Body of pancreas (tissue), 4 donors: ENCODE data around the gene SERBP1. TPM values are rescaled to one million over a fixed set of nuclear protein-coding genes. Genes with fewer than 3 reads are reported as not detected.

ENCODE experiments used
- ATAC-seq: fragments of 150-250 bp; one replicate; pipeline ENCODE4 v1.9.1; 2016
- DNase-seq, 4 donors: peaks; one replicate each; pipeline ENCODE4 v3.0.0-alpha.2; 2019
- H3K27ac ChIP-seq, 4 donors: fragments of 200-600 bp; sonication (generic); 1 replicate in 3 of 4; 2 replicates in 1 of 4; pipeline versions ENCODE4 v1.5.1 to v1.6.1; 2016 to 2019; ENCODE audit warnings: mild to moderate bottlenecking in 1 of 4, mixed read lengths in 1 of 4, moderate library complexity in 1 of 4
- H3K27me3 ChIP-seq, 2 donors: fragments of 200-600 bp; sonication (generic); one replicate each; pipeline ENCODE4 v1.6.0; 2016; ENCODE audit warnings: mild to moderate bottlenecking in 1 of 2
- H3K36me3 ChIP-seq, 2 donors: fragments of 200-600 bp; sonication (generic); replicated peaks in 1 of 2; 2 replicates each; pipeline ENCODE4 v1.5.1; 2016; ENCODE audit warnings: low read depth in 2 of 2; ENCODE audit not compliant: insufficient read depth in 1 of 2
- H3K4me1 ChIP-seq: fragments of 200-600 bp; sonication (generic); one replicate; pipeline ENCODE4 v1.6.0; 2016
- H3K4me3 ChIP-seq, 2 donors: fragments of 200-600 bp; sonication (generic); 1 replicate in 1 of 2; 2 replicates in 1 of 2; pipeline ENCODE4 v1.5.1; 2016 to 2019
- H3K9me3 ChIP-seq, 3 donors: fragments of 200-600 bp; sonication (generic); 1 replicate in 2 of 3; 2 replicates in 1 of 3; pipeline ENCODE4 v1.5.1; 2016
- CTCF ChIP-seq, 7 experiments: fragments of 450-650 bp in 4 of 7; fragments of 200-600 bp in 3 of 7; sonication (generic) in 3 of 7; IDR thresholded peaks; one replicate each; pipeline ENCODE4 v1.5.1; 2016 to 2019; ENCODE audit warnings: antibody characterized with exemption in 7 of 7
- POLR2A ChIP-seq, 3 donors: fragments of 450-650 bp; IDR thresholded peaks; one replicate each; pipeline ENCODE4 v1.6.1; 2016; ENCODE audit warnings: antibody characterized with exemption in 3 of 3, mild to moderate bottlenecking in 2 of 3
- WGBS, 2 donors: methylation state at CpG; one replicate each; pipeline ENCODE4 v1.1.5; 2017; 5-methylcytosine and 5-hydroxymethylcytosine counted together
- intact Hi-C: fragments of 100-400 bp; cut with DNase I; formaldehyde crosslinking; loops from one replicate; pipeline ENCODE4 v1.15.1; 2023
- total RNA-seq, 2 donors: library from RNA; depleted of rRNA; stranded (reverse); fragments of >200 nt; gene quantifications; one replicate each; pipeline ENCODE4 v1.1.0, GENCODE V29; 2016

The SERBP1 gene
- total RNA-seq, 2 donors from 2014 or later, result 77.5 to 123 TPM

GRCh38 chr1:67393737-67394136 is 36.5 kb downstream of the SERBP1 start:
- Histone ChIP-seq H3K4me1 (peaks cover 13% of the 10 kb centered on the region), H3K27ac (peak overlapping the region in 2 of 4 donors; percentile 17 to 61), H3K4me3 (no peak overlapping the region), H3K27me3 (no peaks in the 10 kb centered on the region), H3K9me3 (no peaks in the 10 kb centered on the region), H3K36me3 (no peaks in the 10 kb centered on the region)
- intact Hi-C loops, result no loop called here
- TF ChIP-seq CTCF (IDR thresholded peaks at IDR 0.05) (no peak), POLR2A (IDR thresholded peaks at IDR 0.05) (no peak)
- WGBS, 2 donors, result 81 to 86% methylated on average over 3 of the region's 3 CpGs
- no peak for ATAC-seq
- DNase-seq, result no peak

- 25 to 41% methylated on average over 9 to 12 of the region's 12 CpGs for WGBS, 2 donors
- Histone ChIP-seq H3K27me3 (no peaks in the 10 kb centered on the region), H3K36me3 (no peaks in the 10 kb centered on the region), H3K9me3 (no peaks in the 10 kb centered on the region), H3K27ac (peak overlapping the region in 3 of 4 donors; percentile 30 to 61 (median 58)), H3K4me1 (peaks cover 13% of the 10 kb centered on the region), H3K4me3 (no peak overlapping the region)
- TF ChIP-seq CTCF (IDR thresholded peaks at IDR 0.05) (peak in 1 of 7 experiments; percentile 10), POLR2A (IDR thresholded peaks at IDR 0.05) (no peak)
- intact Hi-C loops, result no loop called here
- ATAC-seq (peak; percentile 85), DNase-seq (peak; percentile 61 to 84 (median 78))
Measured at GRCh38 chr1:67393240-67393639, 37.0 kb downstream of the SERBP1 start.

GRCh38 chr1:67390041-67390887 is 39.9 kb downstream of the SERBP1 start:
- WGBS, 2 donors, result 93% methylated on average over 3 of the region's 3 CpGs
- ATAC-seq, result no peak
- H3K4me3 ChIP-seq, result no peak overlapping the region
- H3K9me3 ChIP-seq, result no peaks in the 10 kb centered on the region
- H3K4me1 ChIP-seq, result peaks cover 13% of the 10 kb centered on the region
- no peaks in the 10 kb centered on the region for H3K27me3 ChIP-seq
- TF ChIP-seq CTCF (IDR thresholded peaks at IDR 0.05) (no peak), POLR2A (IDR thresholded peaks at IDR 0.05) (no peak)
- DNase-seq, result no peak
- H3K36me3 ChIP-seq, result no peaks in the 10 kb centered on the region
- intact Hi-C loops, result no loop called here
- no peak overlapping the region for H3K27ac ChIP-seq

DNA sequence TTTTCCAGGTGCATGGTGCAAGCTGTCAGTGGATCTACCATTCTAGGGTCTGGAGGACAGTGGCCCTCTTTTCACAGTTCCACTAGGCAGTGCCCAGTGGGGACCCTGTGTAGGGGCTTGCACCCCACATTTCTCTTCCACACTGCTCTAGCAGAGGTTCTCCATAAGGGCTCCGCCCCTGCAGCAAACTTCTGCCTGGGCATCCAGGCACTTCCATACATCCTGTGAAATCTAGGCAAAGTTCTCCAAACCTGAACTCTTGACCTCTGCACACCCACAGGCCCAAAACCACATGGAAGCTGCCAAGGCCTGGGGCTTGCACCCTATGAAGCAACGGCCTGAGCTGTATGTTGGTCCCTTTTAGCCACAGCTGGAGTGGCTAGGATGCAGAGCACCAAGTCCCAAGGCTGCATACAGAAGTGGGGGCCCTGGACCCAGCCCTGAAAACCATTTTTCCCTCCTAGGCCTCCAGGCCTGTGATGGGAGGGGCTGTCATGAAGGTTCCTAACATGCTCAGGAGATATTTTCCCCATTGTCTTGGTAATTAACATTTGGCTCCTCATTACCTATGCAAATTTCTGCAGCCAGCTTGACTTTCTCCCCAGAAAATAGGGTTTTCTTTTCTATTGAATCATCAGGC is 46.1 kb downstream of the SERBP1 start:
- Histone ChIP-seq H3K27me3 (no peaks in the 10 kb centered on the region), H3K4me3 (no peak overlapping the region), H3K9me3 (peaks cover 0 to 8% (median 0%) of the 10 kb centered on the region in 3 donors), H3K4me1 (no peaks in the 10 kb centered on the region), H3K27ac (no peak overlapping the region), H3K36me3 (no peaks in the 10 kb centered on the region)
- intact Hi-C loops, result no loop called here
- DNase-seq (no peak), ATAC-seq (no peak)
- WGBS, 2 donors, result 60 to 75% methylated on average over 1 of the region's 2 CpGs
- TF ChIP-seq CTCF (IDR thresholded peaks at IDR 0.05) (no peak), POLR2A (IDR thresholded peaks at IDR 0.05) (no peak)
